ENCODE data around the gene CCDC86.
"Not testable (repeated sequence)": the region's sequence is repeated elsewhere in the genome, so short reads cannot be mapped to it uniquely, and the experiment has no call there.

The CCDC86 gene, protein sequence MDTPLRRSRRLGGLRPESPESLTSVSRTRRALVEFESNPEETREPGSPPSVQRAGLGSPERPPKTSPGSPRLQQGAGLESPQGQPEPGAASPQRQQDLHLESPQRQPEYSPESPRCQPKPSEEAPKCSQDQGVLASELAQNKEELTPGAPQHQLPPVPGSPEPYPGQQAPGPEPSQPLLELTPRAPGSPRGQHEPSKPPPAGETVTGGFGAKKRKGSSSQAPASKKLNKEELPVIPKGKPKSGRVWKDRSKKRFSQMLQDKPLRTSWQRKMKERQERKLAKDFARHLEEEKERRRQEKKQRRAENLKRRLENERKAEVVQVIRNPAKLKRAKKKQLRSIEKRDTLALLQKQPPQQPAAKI

DNA sequence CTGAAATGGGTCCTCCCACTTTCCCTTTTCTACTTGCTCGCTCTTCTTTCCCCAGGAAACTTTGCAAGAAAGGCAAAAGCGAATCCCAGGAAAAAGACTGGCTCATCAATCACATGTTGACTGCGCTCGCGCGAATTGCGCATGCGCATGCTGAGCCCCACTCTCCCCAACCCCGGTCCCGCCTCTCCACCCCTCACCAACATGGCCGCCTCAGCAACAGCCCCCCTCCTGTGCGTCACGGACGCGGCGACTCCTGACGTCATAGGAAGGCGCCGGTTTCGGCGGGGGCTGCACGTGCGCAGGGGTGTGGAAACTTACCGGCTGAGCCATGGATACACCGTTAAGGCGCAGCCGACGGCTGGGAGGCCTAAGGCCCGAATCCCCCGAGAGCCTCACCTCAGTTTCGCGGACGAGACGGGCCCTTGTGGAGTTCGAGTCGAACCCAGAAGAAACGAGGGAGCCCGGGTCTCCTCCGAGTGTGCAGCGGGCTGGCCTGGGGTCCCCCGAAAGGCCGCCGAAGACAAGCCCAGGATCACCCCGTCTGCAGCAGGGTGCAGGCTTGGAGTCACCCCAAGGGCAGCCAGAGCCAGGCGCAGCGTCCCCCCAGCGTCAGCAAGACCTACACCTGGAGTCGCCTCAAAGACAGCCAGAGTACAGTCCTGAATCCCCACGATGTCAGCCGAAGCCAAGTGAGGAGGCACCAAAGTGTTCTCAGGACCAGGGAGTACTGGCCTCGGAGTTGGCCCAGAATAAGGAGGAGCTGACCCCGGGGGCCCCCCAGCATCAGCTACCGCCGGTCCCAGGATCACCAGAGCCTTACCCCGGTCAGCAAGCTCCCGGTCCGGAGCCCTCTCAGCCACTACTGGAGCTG, at the start of gene CCDC86:
Gene CCDC86, plus strand, starts transcription at position 317 of the 871 bp plus-strand sequence. Its CDS starts 12 bp downstream, at position 329.
- DNase-seq: peak; percentile 96

DNA sequence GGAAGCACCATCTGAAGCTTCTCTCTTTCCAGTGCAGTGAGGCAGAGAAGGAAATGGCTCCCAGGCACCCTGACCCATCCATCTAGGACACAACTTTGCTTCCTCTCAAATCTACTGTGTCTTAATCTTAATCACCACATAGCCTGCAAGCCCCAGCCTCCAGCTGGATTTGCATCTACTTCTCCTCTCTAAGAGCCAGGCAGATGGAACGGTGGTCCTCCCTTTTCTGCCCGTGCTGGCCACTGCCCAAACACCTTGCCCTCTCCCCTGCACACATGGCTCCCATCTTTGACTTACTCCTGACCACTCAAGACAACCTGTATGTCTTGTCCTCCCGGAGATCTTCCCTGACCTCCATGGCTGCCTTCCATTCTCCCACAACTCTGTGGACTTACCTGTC, 49.4 kb upstream of the CCDC86 start:
- DNase-seq: no peak

DNA sequence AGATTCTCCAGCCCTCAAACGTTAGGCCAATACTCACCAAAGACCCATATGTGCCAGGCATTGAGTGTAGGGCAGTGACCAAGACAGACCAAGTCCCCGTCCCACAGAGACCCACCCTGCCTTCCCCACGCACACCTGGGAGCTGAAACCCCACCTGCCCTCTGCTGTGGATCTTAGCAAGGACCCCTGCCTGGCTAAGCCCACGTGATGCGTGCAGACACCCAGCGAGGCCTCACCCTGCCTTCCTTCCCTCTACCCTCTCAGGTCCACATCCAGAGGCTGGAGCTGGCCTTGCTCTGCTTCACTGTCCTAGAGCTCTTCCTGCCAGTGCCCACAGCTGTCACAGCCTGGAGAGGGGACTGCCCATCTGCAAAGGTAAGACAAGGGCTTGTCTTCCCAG, 46.6 kb upstream of the CCDC86 start:
- no peak for DNase-seq

DNA sequence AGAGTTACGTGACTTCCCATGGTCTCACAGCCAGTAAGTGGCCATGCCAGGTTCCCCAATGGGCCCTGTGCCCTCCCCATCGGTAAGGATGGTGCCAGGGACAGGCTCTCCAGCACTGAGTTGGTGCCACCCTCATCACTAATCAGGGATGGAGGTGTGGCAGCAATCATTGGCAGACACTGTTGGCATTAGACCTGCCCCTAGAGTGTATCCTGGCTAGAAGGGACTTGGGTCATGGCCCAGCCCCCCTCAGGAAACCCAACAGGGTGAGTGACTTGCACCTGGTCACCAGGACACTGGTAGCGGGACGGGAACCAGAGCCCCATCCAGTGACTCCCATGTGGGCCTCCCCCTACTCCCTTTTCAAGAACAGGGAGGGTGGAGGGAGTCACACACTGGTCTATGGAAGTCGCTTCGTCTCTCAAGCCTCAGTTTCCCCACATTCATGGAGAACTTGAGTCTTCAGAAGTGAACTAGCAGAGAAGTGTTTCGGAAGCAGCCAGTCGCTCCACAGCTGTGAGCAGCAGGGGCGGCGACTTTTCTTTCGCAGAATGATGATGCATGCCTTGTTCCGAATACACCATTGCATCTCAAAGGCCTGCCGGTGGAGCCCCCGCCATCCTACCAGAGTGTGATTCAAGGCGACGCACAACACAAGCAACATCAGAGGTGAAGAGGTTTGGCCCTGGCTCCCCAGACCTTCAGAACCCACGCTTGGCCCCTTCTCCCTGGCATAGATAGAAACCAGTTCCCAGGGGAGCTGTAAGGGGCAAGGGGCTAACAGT, 43.9 kb upstream of the CCDC86 start:
- no peak for DNase-seq

DNA sequence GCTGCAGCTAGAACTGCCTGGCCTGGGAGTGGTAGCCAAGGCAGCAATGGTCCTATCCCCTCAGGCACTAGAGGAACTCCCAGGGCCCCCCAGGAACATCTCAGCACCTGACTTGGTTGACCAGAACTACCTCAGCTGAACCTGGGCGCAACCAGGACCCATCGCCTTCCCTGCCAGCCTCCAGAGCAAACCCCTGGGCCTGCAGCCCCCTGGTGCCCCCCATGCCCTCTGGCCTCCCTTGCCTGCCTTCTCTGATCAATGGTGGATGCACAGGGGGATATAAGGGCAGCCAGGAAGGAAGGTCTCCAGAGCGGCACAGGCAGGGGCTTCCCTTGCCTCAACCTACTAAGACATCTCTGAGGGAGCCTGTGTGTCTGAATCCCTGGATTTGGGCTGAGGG, 43.3 kb upstream of the CCDC86 start:
- DNase-seq: no peak

DNA sequence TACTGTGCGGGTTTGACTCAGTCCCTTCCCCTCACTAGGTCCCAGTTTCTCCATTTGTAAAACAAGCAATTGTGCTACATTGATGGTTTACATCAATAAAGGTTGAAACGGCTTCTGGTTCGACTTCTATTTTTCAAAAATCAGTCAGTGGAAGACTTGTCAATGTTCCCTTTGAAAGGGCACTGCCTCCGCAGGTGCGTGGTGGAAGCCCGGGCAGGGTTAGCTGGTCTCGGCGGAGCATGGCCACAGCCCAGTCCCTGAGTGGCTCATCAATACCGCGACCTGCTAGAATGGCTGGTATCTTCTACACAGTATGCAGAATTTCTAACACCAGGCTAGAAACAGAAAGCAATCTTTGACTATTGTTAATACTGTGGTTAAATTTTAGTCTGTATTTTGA, 40.7 kb upstream of the CCDC86 start:
- no peak for DNase-seq

DNA sequence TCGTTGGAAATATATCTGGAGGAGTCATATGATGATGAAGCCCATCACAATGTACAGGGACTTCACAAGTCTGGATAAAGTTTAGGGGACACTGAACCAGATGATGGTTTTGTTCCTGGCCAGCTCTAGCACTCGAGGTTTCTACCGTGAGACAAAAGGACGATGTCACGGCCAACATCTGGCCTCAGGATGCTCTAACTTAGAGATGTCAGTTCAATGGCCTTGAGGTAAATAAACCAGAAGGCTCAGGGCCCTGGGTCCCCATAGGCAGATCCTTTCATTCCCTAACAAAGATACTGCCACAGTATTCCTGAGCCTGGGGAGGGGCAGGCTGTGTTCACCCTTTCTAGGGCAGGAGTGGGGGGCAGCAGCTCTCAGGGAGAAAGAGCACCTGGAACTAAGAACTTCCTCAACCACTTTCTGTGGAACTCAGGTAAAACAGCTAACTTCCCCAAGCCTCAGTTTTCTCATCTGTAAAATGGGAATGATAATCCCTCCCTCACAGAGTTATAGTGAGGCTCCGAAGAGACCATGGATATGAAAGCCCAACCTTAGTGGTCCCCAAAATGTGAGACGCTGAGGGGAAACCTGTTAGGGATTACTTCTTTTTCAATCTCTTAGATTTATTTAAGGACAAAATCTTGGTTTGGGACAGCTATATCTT, 38.5 kb upstream of the CCDC86 start:
- DNase-seq: no peak

DNA sequence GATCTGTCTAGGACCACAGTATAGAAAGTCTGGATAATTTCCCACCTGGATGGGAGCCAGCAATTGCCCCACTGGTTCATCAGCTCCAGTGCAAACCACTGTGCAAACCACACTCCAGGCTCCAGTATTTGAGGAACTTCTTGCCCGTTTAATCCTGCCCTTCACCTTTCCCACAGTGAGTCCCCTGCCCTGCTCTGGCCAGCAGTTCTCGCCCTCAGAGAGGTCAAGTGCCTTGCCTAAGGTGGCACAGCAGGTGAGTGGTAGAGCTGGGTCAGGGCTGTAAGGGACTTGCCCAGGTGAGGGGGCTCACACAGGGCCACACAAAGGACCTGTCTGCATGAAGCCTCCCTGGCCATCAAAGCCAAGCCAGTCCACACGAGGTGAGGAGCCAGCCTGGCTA, 32.7 kb upstream of the CCDC86 start:
- DNase-seq: no peak

DNA sequence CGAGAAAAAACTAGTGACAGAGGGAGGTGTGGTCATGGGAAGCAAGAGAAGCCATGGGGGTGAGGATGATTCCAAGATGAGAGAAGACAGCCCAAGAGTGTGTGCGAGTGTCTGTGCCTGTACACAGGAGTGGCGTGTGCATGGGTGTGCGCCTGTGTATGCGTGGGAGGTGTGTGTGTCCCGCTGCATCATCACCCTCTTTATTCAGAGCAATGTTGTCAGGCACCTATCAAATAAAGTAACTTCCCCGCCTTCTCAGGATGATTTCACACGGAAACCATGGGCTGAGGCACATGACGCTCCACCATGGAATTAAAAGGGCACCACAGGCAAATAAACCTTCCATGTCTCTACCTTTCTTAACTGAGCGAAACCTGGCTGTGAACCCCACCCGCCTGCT, 32.2 kb upstream of the CCDC86 start:
- DNase-seq: no peak

DNA sequence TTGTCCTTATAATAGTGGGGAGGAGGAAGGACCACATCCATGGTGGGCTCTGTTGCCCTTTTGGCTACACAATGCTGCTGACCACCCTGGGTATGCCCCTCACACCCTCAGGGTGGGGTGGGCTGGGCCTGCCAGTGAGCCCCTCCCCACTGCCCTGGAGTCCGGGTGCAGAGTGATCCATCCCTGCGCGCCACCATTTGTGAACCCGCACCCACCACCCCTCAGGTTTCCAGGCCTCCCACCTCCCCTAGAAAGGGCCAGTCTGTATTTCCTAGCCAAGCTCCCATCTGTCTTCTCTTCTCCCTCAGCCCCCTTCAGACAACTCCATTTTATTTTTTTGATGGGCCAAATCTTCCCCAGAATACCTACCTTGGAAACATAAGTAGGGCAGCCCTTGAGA, 31.8 kb upstream of the CCDC86 start:
- no peak for DNase-seq

DNA sequence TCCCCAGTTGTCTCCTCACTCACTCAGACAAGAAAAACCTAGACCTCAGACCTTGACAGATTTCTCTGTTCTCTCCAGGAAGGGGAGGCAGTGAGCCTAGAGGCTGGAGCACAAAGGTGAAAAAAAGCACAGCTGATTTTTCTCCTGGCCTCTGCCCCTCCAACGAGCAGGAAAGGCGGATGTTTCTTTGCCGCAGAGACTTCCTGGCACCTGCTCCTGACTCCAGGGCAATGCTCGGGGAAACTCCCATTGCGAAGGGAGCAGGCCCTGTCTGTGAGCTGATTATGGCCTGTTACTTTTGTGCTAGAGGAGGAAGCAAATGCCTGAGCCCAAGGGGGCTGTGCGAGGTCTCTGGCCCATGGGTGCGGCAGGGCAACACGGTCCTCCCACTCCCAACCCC, 31.3 kb upstream of the CCDC86 start:
- no peak for DNase-seq

DNA sequence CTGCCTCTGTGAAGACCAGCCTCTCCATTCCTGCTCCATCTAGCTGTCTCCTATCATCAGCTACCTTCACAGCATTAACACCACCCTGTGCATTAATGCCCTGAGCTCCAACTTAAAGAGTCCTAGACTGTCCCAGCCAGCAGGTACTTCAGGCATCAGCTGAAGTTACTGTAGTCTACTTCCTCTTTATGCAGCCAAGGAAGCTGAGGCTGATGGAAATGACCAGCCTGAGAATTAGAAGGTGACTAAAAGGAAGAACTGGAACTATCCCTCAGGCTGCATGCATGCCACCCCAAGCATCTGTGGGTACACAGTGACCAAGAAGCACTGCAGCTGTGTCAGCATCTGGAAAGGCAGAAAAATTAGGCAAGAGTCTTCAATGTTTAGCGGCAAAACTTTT, 28.6 kb upstream of the CCDC86 start:
- DNase-seq: peak; percentile 55

DNA sequence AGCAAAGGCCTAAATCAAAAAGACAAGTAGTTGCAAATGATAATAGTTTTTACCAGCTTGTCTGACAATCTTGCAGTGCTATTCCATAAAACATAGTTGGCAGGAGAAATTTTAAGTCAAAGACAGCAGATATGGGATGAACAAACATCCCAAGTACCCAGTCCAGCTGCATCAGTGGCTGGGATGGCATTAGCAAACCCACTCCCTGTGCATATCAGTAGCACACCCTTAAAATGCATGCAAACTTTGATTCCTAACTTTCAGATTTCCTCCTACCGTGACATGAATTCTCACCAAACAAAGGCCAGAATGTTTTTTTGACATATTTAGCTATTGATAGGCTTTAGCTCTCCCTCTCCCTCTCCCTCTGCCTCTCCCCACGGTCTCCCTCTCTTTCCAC, 27.8 kb upstream of the CCDC86 start:
- no peak for DNase-seq

DNA sequence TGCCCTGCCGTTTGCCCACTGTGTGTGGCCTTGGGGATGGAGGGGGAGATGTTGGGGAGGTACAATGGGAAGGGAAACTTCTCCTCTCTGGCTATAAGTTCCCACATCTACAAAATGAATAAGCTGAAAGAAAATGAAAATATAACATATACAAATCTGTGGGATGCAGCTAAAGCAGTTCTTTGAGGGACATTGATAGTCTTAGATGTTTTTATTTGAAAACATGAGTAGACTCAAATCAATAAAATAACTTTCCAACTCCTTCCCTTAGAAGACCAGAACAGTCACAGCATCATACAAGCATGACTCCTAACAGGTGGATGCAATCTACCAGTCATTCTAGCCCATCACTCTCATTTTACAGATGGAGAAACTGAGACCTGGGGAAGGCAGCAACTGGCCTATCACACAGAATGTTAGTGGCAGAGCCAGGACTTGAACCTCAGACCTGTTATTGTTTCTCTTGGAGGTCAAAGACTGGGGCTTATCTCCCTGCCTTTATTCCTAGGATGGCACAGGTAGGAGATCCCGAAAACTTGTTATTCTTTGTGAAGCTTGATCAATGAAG, 25.2 kb upstream of the CCDC86 start:
- no peak for DNase-seq

DNA sequence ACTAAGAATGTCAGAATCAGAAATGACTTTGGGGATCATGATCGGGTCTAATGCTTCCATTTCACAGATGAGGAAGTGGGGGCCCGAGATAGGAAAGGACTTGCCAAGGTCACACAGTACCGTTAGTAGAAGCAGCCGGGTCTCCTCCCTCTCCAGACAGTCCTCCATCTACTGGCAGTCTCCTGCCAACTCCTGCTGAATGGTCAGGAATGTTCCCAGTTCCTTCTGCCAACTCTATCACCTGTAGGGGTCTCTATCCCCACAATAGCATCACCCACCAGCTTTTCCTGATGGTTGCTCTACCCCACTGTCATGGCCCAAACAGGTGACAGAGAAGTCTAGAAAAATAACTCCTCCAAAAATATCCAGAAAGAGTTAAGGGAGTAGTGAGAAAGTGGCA, 23.9 kb upstream of the CCDC86 start:
- no peak for DNase-seq

DNA sequence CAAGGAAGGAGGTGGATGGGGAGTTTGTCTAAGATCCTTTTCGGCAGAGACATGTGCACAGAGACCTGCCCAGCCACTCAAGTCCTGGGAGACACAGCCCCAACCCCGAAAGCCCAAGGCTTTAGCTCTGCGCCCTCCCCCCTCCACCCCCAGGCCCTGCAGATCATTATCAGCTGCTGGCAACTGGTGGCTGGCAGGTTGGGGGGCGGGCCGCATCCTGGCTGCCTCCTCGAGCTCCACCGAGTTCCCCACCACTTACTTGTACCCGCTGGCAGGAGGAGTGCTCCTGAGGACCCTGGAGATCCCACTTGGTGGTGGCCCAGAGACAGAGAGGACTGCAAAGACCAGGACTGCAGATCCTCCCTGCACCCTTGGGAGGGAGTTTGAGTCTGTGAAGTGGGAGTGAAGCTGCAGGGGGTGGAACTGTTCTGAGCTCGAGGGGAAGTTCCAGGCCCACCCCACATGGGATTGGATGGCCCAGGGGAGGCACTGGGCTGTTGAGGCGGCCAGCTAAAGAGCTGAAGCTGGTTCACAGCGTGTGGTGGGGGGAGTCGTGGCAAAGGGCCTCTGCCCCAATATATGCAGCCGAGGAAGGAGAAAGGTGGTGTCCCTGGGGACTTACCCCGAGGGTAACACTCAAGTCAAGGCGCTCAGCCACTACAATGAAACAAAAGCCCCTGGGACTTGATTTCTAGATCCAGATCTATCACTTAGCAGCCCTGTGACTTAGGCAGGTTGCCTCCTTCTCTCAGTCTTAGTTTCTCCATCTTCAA, 19.9 kb upstream of the CCDC86 start:
- no peak for DNase-seq

DNA sequence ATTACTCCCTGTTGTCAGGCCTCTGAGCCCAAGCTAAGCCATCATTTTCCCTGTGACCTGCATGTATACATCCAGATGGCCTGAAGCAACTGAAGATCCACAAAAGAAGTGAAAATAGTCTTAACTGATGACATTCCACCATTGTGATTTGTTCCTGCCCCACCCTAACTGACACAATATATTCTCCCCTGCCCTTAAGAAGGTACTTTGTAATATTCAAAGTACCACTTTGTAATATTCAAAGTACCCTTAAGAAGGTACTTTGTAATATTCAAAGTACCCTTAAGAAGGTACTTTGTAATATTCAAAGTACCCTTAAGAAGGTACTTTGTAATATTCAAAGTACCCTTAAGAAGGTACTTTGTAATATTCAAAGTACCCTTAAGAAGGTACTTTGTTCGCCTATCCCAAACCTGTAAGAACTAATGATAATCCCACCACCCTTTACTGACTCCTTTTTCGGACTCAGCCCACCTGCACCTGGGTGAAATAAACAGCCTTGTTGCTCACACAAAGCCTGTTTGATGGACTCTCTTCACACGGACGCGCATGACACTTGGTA, 18.1 kb upstream of the CCDC86 start:
- DNase-seq: not testable (repeated sequence)

DNA sequence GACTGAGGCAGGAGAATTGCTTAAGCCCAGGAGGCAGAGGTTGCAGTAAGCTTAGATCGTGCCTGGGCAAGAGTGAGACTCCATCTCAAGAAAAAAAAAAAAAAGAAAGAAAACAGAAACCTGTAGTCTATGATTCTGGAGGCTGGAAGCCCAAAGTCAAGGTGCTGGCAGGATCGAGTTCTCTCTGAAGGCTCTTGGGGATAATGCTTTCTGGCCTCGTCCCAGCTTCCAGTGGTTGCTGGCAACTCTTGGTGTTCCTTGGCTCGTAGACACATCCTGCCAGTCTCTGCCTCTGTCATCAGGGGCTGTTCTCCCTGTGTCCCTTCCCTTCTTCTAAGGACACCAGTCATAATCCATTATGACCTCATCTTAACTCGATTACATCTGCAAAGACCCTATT, 16.8 kb upstream of the CCDC86 start:
- DNase-seq: no peak

DNA sequence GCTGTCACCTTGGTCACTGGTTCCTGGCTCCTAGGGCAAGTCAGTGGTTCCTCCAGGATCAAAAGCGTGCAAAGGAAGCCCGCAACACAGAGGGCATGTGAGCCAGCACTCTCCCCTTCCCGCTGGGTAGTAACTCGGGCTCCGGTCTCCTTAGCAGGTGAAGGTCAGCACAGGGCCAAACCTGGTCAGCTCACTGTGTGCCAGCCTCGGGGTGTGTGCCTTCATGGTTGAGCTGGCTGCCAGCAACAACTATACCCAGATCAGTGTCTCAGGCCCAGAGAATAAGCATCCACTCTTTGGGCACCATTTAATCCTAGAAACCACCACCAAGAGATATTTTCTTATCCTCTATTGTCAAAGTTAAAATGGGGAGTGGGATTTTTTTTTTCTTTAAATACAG, 16.1 kb upstream of the CCDC86 start:
- DNase-seq: no peak

DNA sequence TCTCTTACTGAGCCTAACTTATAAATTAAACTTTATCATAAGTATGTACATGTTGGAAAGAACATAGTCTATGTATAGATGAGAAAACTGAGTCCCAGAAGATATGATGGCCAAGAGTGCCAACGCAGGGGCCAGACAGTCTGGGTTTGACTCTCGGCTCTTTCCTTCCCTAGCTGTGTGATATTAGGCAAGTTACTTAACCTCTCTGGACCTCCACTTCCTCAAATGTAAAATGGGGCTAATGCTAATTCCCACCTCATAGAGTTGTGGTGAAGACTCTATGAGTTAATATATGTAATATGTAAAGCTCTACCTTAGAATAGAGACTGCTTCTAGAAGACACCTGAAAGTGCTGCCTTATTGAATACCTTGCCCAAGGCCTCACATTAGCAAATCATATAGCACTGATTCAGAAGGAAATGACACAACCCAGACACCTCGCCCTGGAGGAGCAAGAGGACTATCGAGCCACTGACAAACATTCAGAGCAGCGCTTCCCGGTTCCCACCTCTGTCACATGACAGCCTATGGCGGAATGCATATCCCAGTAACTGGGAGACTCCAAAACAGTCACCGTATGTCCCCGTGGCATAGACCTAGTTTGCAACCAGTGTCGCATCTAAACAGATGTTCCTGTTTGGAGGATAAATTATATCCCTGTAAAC, 11.3 kb upstream of the CCDC86 start:
- DNase-seq: no peak

DNA sequence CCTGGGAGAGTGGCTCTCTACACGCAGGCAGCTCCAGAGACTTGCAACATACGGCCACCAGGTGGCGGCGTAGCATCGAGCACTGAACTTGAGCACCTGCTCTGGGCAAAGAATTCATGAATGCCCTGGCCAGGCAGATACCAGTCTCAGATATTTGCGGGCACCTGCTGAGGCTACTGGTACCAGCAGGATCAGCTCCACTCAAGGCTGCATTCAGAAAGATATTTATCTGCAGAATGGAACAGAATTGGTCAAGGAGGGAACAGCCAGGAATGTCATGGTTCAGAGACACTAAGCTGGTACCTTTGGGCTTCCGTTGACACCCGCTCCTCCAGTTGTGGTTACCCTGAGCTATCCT, 10.8 kb upstream of the CCDC86 start:
- peak; percentile 88 for DNase-seq
